Measurements from ENCODE around the gene MOGAT2.

The MOGAT2 gene

DNA sequence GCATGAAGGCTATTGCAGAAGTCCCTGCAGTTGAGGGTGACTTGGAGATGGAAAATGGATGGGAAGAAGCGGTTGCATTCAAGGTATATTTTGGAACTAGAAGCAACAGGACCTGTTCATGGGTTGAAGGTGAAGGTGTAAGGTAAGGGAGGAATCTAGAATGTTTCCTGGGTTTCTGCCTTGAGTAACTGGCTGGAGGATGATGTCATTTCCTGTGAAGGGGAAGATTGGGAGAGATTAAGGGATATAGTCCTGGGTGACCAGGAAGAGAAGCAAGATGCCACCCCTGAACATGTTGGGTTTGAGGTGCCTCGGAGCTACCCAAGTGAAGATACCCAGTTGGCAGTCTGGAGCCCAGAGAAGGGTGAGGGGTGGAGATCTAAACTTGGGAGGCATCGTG lies 12.1 kb upstream of the MOGAT2 start:
- TF ChIP-seq, protein P1, sequence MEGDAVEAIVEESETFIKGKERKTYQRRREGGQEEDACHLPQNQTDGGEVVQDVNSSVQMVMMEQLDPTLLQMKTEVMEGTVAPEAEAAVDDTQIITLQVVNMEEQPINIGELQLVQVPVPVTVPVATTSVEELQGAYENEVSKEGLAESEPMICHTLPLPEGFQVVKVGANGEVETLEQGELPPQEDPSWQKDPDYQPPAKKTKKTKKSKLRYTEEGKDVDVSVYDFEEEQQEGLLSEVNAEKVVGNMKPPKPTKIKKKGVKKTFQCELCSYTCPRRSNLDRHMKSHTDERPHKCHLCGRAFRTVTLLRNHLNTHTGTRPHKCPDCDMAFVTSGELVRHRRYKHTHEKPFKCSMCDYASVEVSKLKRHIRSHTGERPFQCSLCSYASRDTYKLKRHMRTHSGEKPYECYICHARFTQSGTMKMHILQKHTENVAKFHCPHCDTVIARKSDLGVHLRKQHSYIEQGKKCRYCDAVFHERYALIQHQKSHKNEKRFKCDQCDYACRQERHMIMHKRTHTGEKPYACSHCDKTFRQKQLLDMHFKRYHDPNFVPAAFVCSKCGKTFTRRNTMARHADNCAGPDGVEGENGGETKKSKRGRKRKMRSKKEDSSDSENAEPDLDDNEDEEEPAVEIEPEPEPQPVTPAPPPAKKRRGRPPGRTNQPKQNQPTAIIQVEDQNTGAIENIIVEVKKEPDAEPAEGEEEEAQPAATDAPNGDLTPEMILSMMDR (IDR thresholded peaks at IDR 0.05; ENCODE audit: insufficient read depth, missing control alignments) = no peak
- FAIRE-seq = no peak
- DNase-seq (ENCODE audit: insufficient read length, low spot score) = no peak

DNA sequence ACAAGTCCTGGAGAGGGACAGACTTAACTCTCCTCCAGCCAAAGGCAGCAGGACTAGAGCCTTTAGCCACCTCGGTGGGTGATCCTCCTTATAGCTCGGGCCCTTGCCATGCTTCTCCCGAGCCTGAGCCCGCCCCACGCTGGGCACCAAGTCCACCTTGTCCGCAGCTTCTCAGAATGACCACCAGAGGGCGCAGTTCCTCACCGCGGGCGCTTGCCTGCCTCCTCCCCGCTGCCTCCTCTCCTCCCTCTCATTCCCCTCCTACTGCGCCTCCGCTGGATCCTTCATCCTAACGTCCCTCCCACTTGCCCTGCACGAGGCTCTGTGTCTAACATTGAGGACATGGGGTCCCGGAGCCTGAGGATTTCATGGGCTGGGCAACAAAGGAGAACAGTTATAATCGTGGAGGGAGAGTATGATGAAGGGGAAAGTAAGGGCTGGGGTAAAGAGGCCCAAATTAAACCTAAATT lies 11.3 kb upstream of the MOGAT2 start:
- TF ChIP-seq, protein P1 (IDR thresholded peaks at IDR 0.05; ENCODE audit: insufficient read depth, missing control alignments) = peak; percentile 79
- FAIRE-seq (no peak), DNase-seq (ENCODE audit: insufficient read length, low spot score) (peak; percentile 76)

- FAIRE-seq (no peak), DNase-seq (ENCODE audit: insufficient read length, low spot score) (no peak)
- TF ChIP-seq, protein P1 (IDR thresholded peaks at IDR 0.05; ENCODE audit: insufficient read depth, missing control alignments) = no peak
Measured at GRCh38 chr11:75714211-75714610, 3.4 kb upstream of the MOGAT2 start.

- TF ChIP-seq, protein P1 (IDR thresholded peaks at IDR 0.05; ENCODE audit: insufficient read depth, missing control alignments) = no peak
- DNase-seq (ENCODE audit: insufficient read length, low spot score) = no peak
- no peak for FAIRE-seq
Measured at GRCh38 chr11:75715688-75716087, 1.9 kb upstream of the MOGAT2 start.

DNA sequence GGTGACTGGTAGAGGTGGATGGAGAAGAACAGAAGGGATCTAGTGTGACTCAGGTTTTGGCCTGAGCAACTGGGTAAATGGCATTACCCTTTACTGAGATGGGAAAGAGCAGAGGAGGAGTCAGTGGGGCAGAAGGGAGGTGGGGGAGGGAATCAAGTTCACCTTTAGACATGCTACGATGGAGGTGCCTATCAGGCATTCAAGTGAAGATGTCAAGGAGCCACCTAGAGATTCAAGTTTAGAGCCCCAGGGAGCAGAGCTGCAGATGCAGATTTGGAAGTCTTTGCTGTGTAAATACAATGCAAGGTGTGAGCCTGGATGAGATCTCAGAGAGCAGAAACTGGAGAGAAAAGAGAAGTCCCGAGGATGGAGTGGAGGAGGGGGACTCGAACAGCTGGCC lies 979 bp upstream of the MOGAT2 start:
- no peak for DNase-seq (ENCODE audit: insufficient read length, low spot score)
- TF ChIP-seq, protein P1 (IDR thresholded peaks at IDR 0.05; ENCODE audit: insufficient read depth, missing control alignments) = no peak
- no peak for FAIRE-seq

GRCh38 chr11:75718419-75719339 lies 1.0 kb downstream of the MOGAT2 start:
- DNase-seq (ENCODE audit: insufficient read length, low spot score) (no peak), FAIRE-seq (no peak)
- TF ChIP-seq, protein P1 (IDR thresholded peaks at IDR 0.05; ENCODE audit: insufficient read depth, missing control alignments) = no peak

Data from D721Med (cell line).